ENCODE results near the gene MRPL55.

Gene MRPL55

DNA sequence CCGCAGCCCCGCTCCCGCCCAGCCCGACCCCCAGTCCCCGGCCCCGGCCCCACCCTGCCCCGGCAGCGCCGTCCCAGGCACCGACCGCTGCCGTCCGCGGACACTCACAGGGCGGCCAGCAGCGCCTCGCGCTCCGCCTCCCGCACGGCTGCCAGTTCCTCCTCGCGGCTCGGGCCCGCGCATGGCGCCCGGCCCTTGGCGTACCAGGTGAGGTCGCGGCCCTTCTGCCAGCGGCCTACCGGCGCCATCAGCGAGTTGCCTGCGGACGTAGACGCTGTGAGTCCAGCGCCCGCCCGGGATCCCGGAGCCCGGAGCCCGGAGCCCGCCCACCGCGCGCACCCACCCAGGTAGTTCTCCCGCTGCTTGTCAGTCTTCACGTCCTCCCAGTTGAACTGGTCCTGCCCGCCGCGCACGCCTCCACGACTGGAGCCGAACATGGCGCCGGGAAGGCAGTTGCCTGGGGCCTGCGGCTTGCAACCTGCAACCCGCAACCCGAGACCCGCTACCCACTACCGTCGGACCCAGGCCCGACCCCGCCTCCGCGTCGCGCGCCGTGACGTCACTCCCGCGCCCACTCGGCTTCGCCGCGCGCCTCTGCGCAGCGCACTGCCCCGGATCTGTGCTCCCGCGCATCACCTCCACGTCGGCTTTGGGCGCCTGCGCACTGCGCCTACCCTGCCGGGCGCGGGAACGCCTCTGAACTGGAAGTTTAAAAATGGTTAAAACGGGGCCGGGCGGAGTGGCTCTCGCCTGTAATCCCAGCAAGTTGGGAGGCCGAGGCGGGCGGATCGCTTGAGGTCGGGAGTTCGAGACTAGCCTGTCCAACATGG lies 6.1 kb downstream of the MRPL55 start, which contains the start of gene C1orf35:
Gene C1orf35, minus strand, starts transcription at position 535 of the 830 bp plus-strand sequence. Its CDS starts 98 bp downstream, at position 437.
- H3K27ac Mint-ChIP-seq, result peak within 1 kb of the TSS; percentile 85
- H3K4me1 Mint-ChIP-seq, result peaks cover 45% of the 10 kb centered on the region
- peaks cover 22% of the 10 kb centered on the region for H3K36me3 Mint-ChIP-seq
- peak; percentile 91 for ATAC-seq
- H3K27me3 Mint-ChIP-seq, result no peaks in the 10 kb centered on the region
- H3K9me3 Mint-ChIP-seq, result no peaks in the 10 kb centered on the region
- peak within 1 kb of the TSS; percentile 86 for H3K4me3 Mint-ChIP-seq

DNA sequence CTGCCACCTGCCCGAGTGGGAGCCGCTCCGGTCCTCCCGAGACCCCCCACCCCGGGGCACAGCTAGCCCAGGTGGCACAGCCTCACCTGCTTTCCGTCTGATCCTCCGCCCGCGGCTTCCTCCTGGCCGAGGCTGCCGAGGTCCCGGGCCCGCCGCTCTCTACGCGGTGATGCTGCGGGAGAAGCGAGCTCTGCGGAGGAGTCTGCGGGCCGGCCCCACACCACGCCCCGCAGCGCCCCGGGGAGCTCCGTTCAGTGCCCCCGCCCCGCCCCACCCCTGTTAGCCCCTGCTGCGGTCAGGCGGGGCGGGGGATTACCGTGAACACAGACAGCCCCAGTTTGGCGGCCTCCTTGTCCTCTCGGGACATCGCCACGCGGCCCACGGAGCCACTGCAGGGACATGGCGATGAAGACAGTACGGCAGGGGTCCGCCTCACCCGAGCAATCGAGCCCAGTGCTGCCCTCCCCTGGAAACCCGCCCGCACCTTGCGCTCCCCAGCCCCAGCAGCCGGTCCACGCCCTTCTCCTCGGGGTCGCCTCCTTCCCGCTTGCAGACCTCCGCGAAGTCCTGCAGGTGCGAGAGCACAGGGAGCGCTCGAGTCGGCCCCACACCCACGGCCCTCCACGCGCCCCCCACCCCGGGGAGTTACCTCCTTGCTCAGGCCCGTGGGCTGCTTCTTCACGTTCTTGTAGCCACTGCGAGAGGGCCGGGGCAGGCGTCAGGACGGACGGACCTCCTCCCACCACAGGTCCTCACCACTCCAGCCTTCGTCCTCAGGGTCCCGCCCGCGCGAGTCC lies 6.9 kb downstream of the MRPL55 start:
- ATAC-seq, result peak; percentile 44
- Mint-ChIP-seq H3K4me1 (peaks cover 38% of the 10 kb centered on the region), H3K4me3 (peak overlapping the region; percentile 86), H3K36me3 (peaks cover 28% of the 10 kb centered on the region), H3K9me3 (no peaks in the 10 kb centered on the region), H3K27ac (peak overlapping the region; percentile 85), H3K27me3 (no peaks in the 10 kb centered on the region)

DNA sequence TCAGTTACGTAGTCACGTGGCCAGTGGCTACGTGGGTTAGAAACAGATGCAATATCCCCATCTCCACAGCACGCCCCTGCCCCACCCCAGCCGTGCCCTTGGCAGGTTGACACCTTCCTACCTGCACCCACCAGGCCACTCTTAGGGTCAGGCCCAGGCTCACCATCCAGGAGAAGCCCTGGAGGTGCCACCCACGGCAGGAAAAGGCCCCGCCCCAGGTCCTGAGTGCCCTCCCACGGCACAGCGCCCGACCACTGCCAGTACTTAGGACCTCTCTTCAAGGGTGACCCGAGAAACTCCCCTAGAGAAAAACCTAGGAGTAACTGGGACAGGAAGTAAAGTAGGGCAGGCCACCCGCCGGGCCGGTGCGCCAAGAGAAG lies 7.5 kb downstream of the MRPL55 start:
- peaks cover 23% of the 10 kb centered on the region for H3K36me3 Mint-ChIP-seq
- no peaks in the 10 kb centered on the region for H3K9me3 Mint-ChIP-seq
- H3K4me3 Mint-ChIP-seq, result peak overlapping the region; percentile 86
- ATAC-seq, result no peak
- H3K4me1 Mint-ChIP-seq, result peaks cover 40% of the 10 kb centered on the region
- no peaks in the 10 kb centered on the region for H3K27me3 Mint-ChIP-seq
- H3K27ac Mint-ChIP-seq, result peak overlapping the region; percentile 85

DNA sequence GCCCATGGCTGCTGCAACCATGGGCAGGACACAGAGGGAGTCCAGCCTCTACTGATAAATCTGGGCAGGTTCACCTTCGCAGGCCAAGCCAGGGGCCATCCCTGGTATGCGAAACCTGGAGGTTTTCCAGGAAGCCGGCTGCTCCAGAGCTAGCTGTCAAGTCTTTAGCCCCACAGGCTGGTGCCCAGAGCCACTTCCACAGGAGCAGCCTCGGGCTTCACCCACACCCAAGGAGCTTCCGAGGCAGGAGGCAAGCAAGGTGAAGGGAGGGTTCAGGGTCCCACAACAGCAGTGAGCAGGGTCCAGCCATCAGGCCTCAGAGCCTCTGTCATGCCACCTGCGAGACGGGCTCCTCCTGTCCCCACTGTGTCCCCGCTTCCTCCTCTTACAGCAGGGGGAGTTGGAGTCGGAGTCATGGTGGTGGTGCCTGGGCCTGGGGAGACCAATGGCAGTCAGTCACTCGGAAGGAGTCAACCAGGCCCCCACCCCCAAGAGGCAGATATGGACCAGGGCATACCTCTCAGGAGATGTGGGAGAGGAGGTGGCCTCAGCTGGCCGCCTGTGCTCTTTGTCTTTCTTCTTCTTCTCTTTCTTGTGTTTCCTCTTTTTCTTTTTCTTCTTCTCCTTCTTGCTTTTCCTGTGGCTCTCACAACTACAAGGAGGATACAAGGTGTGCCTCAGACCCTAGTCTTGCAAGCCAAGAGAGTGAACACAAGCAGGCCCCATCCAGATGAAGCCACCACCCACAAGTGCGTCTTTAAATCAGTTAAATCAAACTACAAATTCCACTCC lies 8.1 kb downstream of the MRPL55 start:
- no peaks in the 10 kb centered on the region for H3K9me3 Mint-ChIP-seq
- peaks cover 23% of the 10 kb centered on the region for H3K36me3 Mint-ChIP-seq
- no peak for ATAC-seq
- peak overlapping the region; percentile 86 for H3K4me3 Mint-ChIP-seq
- H3K27ac Mint-ChIP-seq, result peak overlapping the region; percentile 30
- peaks cover 44% of the 10 kb centered on the region for H3K4me1 Mint-ChIP-seq
- no peaks in the 10 kb centered on the region for H3K27me3 Mint-ChIP-seq

DNA sequence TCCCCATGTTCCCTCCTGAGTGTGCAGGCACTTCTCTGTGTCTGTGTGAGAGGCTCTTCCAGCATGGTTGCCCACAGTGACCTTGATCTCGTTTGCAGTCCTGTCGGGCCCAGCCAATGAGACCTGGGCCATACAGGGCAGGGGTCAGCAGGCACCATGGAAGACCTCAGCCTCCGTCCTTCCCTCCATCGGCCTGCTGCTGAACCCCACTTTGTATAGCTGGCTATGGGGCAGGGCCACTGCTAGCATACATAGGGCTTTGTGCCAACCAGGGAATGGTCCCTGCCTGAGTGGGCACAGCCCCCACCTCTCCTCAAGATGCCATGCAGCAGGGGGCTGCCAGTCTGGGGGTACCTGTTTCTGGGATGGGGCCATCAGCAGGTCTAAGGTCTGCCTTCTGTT lies 9.8 kb downstream of the MRPL55 start:
- Mint-ChIP-seq H3K36me3 (peaks cover 40% of the 10 kb centered on the region), H3K27me3 (no peaks in the 10 kb centered on the region), H3K4me1 (peaks cover 50% of the 10 kb centered on the region), H3K4me3 (no peak overlapping the region), H3K27ac (no peak overlapping the region), H3K9me3 (peaks cover 9% of the 10 kb centered on the region)
- ATAC-seq, result no peak

DNA sequence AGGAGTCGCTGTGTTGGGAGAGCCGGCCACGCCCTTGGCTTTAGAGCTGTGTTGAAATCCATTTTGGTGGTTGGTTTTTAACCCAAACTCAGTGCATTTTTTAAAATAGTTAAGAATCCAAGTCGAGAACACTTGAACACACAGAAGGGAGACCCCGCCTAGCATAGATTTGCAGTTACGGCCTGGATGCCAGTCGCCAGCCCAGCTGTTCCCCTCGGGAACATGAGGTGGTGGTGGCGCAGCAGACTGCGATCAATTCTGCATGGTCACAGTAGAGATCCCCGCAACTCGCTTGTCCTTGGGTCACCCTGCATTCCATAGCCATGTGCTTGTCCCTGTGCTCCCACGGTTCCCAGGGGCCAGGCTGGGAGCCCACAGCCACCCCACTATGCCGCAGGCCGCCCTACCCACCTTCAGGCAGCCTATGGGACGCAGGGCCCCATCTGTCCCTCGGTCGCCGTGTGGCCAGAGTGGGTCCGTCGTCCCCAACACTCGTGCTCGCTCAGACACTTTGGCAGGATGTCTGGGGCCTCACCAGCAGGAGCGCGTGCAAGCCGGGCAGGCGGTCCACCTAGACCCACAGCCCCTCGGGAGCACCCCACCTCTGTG lies 10.7 kb downstream of the MRPL55 start:
- Mint-ChIP-seq H3K4me3 (no peak overlapping the region), H3K27ac (no peak overlapping the region), H3K36me3 (peaks cover 46% of the 10 kb centered on the region), H3K9me3 (peaks cover 9% of the 10 kb centered on the region), H3K4me1 (peaks cover 41% of the 10 kb centered on the region), H3K27me3 (no peaks in the 10 kb centered on the region)
- no peak for ATAC-seq

DNA sequence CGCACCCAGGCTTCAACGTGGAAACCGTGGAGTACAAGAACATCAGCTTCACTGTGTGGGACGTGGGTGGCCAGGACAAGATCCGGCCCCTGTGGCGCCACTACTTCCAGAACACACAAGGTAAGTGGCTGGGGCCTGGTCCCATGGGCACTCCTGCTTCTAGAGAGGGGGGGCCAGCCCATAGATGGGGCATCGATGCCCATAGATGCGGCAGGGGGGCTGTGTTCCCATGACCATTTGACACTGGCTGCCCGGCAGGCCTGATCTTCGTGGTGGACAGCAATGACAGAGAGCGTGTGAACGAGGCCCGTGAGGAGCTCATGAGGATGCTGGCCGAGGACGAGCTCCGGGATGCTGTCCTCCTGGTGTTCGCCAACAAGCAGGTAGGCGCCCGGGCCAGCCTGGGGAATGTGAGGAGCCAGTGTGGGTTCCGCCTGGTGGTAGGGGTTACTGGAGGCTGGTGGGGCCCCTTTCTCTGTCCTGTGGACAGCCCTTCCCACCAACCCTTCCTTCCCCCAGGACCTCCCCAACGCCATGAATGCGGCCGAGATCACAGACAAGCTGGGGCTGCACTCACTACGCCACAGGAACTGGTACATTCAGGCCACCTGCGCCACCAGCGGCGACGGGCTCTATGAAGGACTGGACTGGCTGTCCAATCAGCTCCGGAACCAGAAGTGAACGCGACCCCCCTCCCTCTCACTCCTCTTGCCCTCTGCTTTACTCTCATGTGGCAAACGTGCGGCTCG lies 11.6 kb downstream of the MRPL55 start:
- Mint-ChIP-seq H3K27me3 (no peaks in the 10 kb centered on the region), H3K4me3 (no peak overlapping the region), H3K4me1 (peaks cover 42% of the 10 kb centered on the region), H3K36me3 (peaks cover 46% of the 10 kb centered on the region), H3K9me3 (peaks cover 9% of the 10 kb centered on the region), H3K27ac (no peak overlapping the region)
- ATAC-seq, result no peak

DNA sequence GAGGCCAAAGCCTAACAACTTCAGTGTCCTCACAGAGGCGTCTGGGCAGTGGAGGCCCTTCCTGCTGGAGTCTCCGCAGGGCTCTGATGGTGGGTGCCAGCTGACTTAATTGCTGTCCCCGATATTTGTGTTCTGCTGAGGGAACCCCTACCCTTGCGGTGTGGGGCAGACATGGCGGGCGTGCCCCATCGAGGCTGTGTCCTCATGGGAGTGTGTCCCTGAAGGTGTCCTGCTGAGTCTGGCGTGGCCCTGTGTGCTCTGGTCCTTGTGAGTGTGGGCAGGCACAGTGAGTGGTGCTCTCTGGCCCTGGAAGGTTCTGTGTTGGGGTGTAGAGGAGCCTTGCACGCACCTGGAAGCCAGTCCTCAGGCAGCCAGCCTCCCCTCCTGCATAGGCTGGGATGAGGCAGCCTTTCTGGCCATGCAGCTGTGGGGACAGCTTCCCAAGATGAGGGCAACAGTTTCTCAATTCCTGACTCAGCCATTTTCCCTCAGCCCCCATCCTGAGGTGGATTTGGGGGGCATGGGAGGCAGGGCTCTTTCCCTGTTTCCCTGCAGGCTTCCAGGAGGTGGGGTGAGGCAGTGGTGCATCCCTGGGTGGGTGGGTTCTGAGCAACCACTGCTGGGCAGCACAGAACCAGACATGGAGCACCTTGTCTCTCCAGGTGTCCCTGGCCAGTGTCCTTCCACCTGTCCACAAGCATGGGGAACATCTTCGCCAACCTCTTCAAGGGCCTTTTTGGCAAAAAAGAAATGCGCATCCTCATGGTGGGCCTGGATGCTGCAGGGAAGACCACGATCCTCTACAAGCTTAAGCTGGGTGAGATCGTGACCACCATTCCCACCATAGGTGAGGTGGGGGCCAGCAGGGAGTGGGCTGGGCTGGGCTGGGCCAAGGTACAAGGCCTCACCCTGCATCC lies 12.4 kb downstream of the MRPL55 start:
- Mint-ChIP-seq H3K27ac (no peak overlapping the region), H3K27me3 (no peaks in the 10 kb centered on the region), H3K4me3 (no peak overlapping the region), H3K4me1 (peaks cover 47% of the 10 kb centered on the region), H3K9me3 (peaks cover 9% of the 10 kb centered on the region), H3K36me3 (peaks cover 50% of the 10 kb centered on the region)
- ATAC-seq, result no peak

DNA sequence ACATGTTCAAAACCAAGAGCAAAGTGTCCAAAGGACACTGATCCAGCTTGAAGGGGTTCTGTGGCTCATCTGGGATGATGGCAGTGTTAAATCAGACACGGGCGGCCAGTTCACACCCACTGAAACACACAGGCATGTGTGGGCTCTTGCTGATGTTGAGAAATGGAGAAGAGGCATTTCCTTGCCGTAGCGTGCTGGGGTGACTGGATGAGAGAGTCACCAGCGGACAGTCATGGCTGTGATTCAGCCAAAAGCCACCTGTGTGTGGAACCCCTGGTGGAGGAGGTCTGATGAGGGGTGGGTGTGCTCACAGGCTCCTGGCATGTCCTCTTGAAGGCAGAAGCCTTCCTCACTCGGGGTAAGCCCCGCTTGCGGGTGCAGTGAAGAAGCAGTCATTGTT lies 13.2 kb downstream of the MRPL55 start:
- Mint-ChIP-seq H3K4me3 (no peak overlapping the region), H3K27me3 (no peaks in the 10 kb centered on the region), H3K27ac (peak overlapping the region; percentile 17), H3K4me1 (peaks cover 47% of the 10 kb centered on the region), H3K36me3 (peaks cover 54% of the 10 kb centered on the region), H3K9me3 (peaks cover 9% of the 10 kb centered on the region)
- no peak for ATAC-seq

DNA sequence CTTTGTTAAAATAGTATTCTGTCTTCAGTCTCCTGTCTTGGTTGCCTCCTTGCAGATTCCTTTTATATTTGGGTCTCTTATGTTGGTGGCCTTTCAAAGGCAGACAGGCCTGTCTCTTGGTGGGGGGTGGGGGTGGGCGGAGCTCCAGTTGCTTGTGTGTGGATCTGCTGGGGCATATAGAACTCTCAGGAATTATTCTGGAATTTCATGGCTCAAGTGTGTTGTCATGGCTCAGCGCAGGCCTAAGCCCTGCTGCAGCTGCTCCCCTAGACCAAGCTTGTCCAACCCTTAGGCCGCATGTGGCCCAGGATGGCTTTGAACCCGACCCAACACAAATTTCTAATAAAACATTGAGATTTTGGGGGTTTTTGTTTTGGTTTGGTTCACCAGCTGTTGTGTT lies 13.9 kb downstream of the MRPL55 start:
- no peak for ATAC-seq
- Mint-ChIP-seq H3K27me3 (no peaks in the 10 kb centered on the region), H3K27ac (no peak overlapping the region)

DNA sequence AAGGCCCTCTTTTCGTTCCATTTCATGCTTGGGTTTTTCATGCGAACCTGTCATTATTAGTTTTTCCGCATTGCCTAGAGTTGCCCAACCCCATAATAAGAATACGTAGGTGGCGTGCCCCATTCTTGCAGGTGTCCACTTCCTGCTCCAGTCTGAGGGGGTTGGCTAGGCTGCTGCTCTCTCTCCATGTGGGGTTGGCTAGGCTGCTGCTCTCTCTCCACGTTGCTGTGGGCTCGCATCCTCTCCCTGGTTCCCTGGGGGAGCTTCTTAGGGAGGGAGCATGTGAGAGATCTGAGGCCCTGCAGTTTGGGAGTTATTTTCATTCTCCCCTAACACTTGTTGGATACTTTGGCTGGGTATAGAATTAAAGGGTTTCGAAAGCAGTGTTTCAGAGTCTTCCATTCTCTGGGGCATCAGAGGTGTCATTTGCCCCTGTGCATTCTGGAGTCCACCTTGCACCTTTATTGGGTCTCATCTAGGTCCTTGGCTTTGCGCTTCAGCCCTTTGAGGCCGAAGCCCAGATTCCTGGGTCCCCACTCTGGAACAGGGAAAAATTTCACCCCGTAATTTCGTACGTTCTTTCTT lies 14.6 kb downstream of the MRPL55 start:
- Mint-ChIP-seq H3K27ac (no peak overlapping the region), H3K36me3 (peaks cover 53% of the 10 kb centered on the region), H3K9me3 (peaks cover 9% of the 10 kb centered on the region), H3K27me3 (no peaks in the 10 kb centered on the region), H3K4me1 (peaks cover 58% of the 10 kb centered on the region), H3K4me3 (no peak overlapping the region)
- ATAC-seq, result no peak

More for the DNA sequence above, 13.9 kb downstream of the MRPL55 start:
- H3K9me3 Mint-ChIP-seq, result peaks cover 9% of the 10 kb centered on the region
- H3K4me1 Mint-ChIP-seq, result peaks cover 53% of the 10 kb centered on the region
- peaks cover 54% of the 10 kb centered on the region for H3K36me3 Mint-ChIP-seq
- H3K4me3 Mint-ChIP-seq, result no peak overlapping the region

DNA sequence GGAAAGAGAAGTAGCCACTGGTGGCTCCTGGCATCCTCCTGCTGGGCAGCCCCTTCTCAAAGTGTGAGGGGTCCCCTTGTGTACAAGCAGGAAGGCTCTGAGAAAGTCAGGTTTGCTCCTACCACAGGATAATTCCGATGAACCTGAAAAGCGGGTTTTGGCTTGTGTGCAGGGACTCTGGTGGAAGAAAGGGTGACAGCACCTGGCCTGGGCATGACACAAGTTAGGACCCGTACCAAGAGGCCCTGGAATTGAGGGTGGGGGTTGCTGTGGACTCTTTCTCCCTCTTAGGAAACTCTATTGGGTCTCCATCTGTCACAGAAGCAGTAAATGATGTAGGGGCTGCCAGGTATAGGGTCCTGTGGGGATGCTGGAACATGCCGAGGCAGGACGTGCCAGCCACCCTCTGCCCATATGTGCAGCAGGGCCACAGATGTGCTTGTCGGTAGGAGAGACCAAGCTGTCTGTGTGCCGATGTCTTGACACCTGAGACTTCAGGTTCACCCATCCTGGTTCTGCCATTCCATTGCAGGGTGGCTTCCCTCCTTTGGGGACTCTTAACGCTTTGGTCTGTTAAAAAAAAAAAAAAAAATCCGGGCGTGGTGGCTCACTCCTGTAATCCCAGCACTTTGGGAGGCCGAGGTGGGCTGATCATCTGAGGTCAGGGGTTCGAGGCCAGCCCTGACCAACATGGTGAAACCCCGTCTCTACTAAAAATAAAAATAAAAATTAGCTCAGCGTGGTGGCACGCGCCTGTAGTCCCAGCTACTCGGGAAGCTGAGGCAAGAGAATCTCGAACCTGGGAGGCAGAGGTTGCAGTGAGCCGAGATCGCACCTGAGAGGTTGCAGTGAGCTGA lies 15.8 kb downstream of the MRPL55 start:
- H3K9me3 Mint-ChIP-seq, result peaks cover 9% of the 10 kb centered on the region
- H3K27ac Mint-ChIP-seq, result no peak overlapping the region
- peaks cover 65% of the 10 kb centered on the region for H3K4me1 Mint-ChIP-seq
- peaks cover 43% of the 10 kb centered on the region for H3K36me3 Mint-ChIP-seq
- H3K4me3 Mint-ChIP-seq, result no peak overlapping the region
- no peak for ATAC-seq
- no peaks in the 10 kb centered on the region for H3K27me3 Mint-ChIP-seq
